GM12878 (cell line): ENCODE data around the gene HECTD4. TPM values are rescaled to one million over a fixed set of nuclear protein-coding genes. Genes with fewer than 3 reads are reported as not detected.

Experiments
- ATAC-seq: fragments of 200-7000 bp; cut with Tn5 transposase; 3 replicates; pipeline ENCODE4 v1.9.1; 2020; ENCODE audit warnings: mild to moderate bottlenecking, moderate library complexity
- BruUV-seq: library from RNA; stranded (reverse); fragments of 400-500 nt; replicated peaks from 2 replicates; lab custom pipeline; 2021; lab: Mats Ljungman, UMichigan
- CTCF ChIA-PET: fragments of 300-600 bp; sonication (Branson Sonifier 250); formaldehyde crosslinking; extraction: SDS; loops from one replicate; lab custom pipeline; 2021; ENCODE audit warnings: inconsistent platforms; lab: Yijun Ruan, JAX
- POLR2A ChIA-PET: fragments of 350-600 bp; formaldehyde crosslinking; extraction: SDS; loops from one replicate; lab custom pipeline; 2021; ENCODE audit warnings: inconsistent platforms; lab: Charles Lee
- RAD21 ChIA-PET: fragments of 300-600 bp; sonication (Branson Sonifier 250); formaldehyde crosslinking; loops from one replicate; lab custom pipeline; 2023; ENCODE audit warnings: antibody characterized with exemption; ENCODE audit not compliant: unreplicated experiment; lab: Charles Lee
- SMC1A ChIA-PET: fragments of 300-600 bp; sonication (Branson Sonifier 250); formaldehyde crosslinking; loops from one replicate; lab custom pipeline; 2023; ENCODE audit not compliant: unreplicated experiment, uncharacterized antibody; lab: Charles Lee
- DNase-seq: peaks from one replicate; pipeline ENCODE4 v3.0.0-alpha.2; 2011; ENCODE audit warnings: low read depth, low spot score
- FAIRE-seq: peaks from 3 replicates; lab custom pipeline; 2011; peaks lifted over from hg19 to GRCh38; lab: Jason Lieb, UNC
- H2AFZ ChIP-seq: 2 replicates; pipeline ENCODE4 v1.6.0; 2011; ENCODE audit warnings: low read depth, low read length, control low read depth; ENCODE audit not compliant: control insufficient read depth
- H3K27ac ChIP-seq: 2 replicates; pipeline ENCODE4 v1.5.1; 2011; ENCODE audit warnings: control low read depth; ENCODE audit not compliant: control insufficient read depth, insufficient read depth
- H3K27me3 ChIP-seq, 2 experiments: replicated peaks in 1 of 2; 2 replicates each; pipeline versions ENCODE4 v1.6.0 to v1.6.1; 2011; ENCODE audit warnings: low read length in 1 of 2; ENCODE audit not compliant: control insufficient read depth in 2 of 2, insufficient read depth in 2 of 2
- H3K36me3 ChIP-seq, 2 experiments: 2 replicates each; pipeline ENCODE4 v1.5.1; 2011; ENCODE audit warnings: low read length in 1 of 2; ENCODE audit not compliant: control insufficient read depth in 2 of 2, insufficient read depth in 2 of 2
- H3K4me1 ChIP-seq: 2 replicates; pipeline ENCODE4 v1.6.1; 2011; ENCODE audit warnings: mild to moderate bottlenecking, low read length, moderate library complexity, mixed read lengths; ENCODE audit not compliant: control insufficient read depth, insufficient read depth
- H3K4me2 ChIP-seq: 2 replicates; pipeline ENCODE4 v1.6.0; 2011; ENCODE audit warnings: control low read depth; ENCODE audit not compliant: control insufficient read depth, insufficient read depth
- H3K4me3 ChIP-seq: fragments of 200-600 bp; sonication (generic); 2 replicates; pipeline ENCODE4 v1.5.1; 2016
- H3K79me2 ChIP-seq: 2 replicates; pipeline ENCODE4 v1.6.0; 2011; ENCODE audit warnings: low read length; ENCODE audit not compliant: control insufficient read depth, insufficient read depth
- H3K9ac ChIP-seq: 2 replicates; pipeline ENCODE4 v1.8.0; 2011; ENCODE audit warnings: low read length, control low read depth, mixed read lengths; ENCODE audit not compliant: control insufficient read depth, insufficient read depth
- H3K9me3 ChIP-seq: replicated peaks from 3 replicates; pipeline ENCODE4 v1.5.1; 2011; ENCODE audit warnings: mild to moderate bottlenecking, low read length; ENCODE audit not compliant: control insufficient read depth, insufficient read depth
- H4K20me1 ChIP-seq: 2 replicates; pipeline ENCODE4 v1.6.0; 2011; ENCODE audit not compliant: control insufficient read depth, insufficient read depth
- PML ChIP-seq: IDR thresholded peaks from 2 replicates; pipeline ENCODE4 v1.6.1; 2012; ENCODE audit warnings: low read length, inconsistent platforms
- WGBS: methylation state at CpG from one replicate; pipeline ENCODE4 v1.1.6; 2016; ENCODE audit warnings: low lambda C conversion rate; ENCODE audit not compliant: insufficient replicate concordance, insufficient coverage; ENCODE audit errors: missing lambda C conversion rate; 5-methylcytosine and 5-hydroxymethylcytosine counted together
- in situ Hi-C: fragments of 300-500 bp; cut with MboI; formaldehyde crosslinking; loops from 9 replicates; pipeline ENCODE4 v1.14.3; 2018; ENCODE audit warnings: mixed read lengths
- intact Hi-C: fragments of 100-400 bp; cut with micrococcal nuclease; formaldehyde crosslinking; loops from one replicate; pipeline ENCODE4 v1.14.2; 2022; ENCODE audit not compliant: unreplicated experiment
- polyA plus RNA-seq, 11 experiments: library from polyadenylated mRNA; depleted of rRNA in 4 of 11; unstranded in 6 of 11; stranded (reverse) in 5 of 11; fragments of >200 nt; fragmentation: Nextera tagmentation in 4 of 11; fragmentation: Illumina TruSeq in 1 of 11; extraction: Ambion mirVana in 4 of 11; extraction: Trizol in 1 of 11; gene quantifications; 1 replicate in 1 of 11; 2 replicates in 10 of 11; pipeline versions ENCODE4 v1.2.1 to v1.2.3, GENCODE V29; 2011 to 2016; ENCODE audit warnings: inconsistent platforms in 2 of 11, missing spikeins in 2 of 11, low read depth in 1 of 11
- total RNA-seq, 4 experiments: library from RNA; depleted of rRNA in 3 of 4; stranded (reverse); fragments of >200 nt in 3 of 4; fragmentation: Illumina TruSeq in 1 of 4; extraction: Trizol in 1 of 4; gene quantifications; 2 replicates each; pipeline versions ENCODE4 v1.2.1 to v1.2.3, GENCODE V29; 2013 to 2021
- TF ChIP-seq, protein P1 (sequence below): IDR thresholded peaks from 2 replicates; pipeline ENCODE4 v1.6.1; 2012; ENCODE audit warnings: mild to moderate bottlenecking, low read depth, low read length
- TF ChIP-seq, protein P2 (sequence below): IDR thresholded peaks from 2 replicates; pipeline ENCODE4 v1.6.1; 2012; ENCODE audit warnings: low read depth, low read length, improper control_type of control experiment
- TF ChIP-seq, protein P3 (sequence below): fragments of 450-650 bp; formaldehyde crosslinking; IDR thresholded peaks from 2 replicates; pipeline ENCODE4 v1.4.0; 2022; ENCODE audit warnings: mild to moderate bottlenecking, moderate library complexity

The HECTD4 gene
- total and polyA plus RNA-seq, 10 of the 15 experiments (the other 5 are each of a cell fraction or from before 2014, with no cell fraction given) = 5.8 to 43.9 (median 17.9) TPM

DNA sequence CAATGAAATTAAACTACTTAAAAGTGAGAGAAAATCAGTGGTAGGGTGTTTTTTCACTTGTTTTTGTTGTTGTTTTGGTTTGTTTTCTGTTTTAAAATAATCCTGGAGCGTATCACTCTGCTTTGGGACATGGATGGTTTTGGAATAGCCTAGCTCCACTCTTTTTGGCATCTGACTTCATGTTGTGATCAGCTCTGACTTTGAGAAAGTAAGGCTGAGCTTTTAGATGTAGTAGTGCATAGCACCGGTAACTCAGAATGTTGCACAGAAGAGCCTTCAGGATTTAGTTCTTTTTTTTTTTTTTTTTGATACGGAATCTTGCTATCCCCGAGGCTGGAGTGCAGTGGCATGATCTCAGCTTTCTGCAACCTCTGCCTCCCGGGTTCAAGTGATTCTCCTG lies 248.8 kb downstream of the HECTD4 start:
- no TSS peak for BruUV-seq
- intact Hi-C loops (no loop called here), in situ Hi-C loops (no loop called here)
- ChIA-PET POLR2A (interaction anchor here (0.7 to 11.5 kb wide), 4 partner anchors 20 to 120 kb away, joined by 3 to 161 read pairs (median 6); partner anchors contain the start of genes ERP29 and NAA25), CTCF (interaction anchor here (0.7 to 2.3 kb wide), 4 partner anchors 27 to 254 kb away, joined by 4 to 15 read pairs (median 7); no protein-coding TSS in a partner anchor), RAD21 (interaction anchor here (0.7 to 5.0 kb wide), 5 partner anchors 26 to 191 kb away, joined by 3 to 59 read pairs (median 4); partner anchors contain the start of genes ERP29, NAA25 and TMEM116), SMC1A (interaction anchor here (0.7 to 5.2 kb wide), 14 partner anchors 9 to 253 kb away, joined by 3 to 72 read pairs (median 4); partner anchors contain the start of gene NAA25)
- H3K36me3 ChIP-seq = peaks cover 4 to 20% of the 10 kb centered on the region in 2 experiments
- TF ChIP-seq, protein P1, sequence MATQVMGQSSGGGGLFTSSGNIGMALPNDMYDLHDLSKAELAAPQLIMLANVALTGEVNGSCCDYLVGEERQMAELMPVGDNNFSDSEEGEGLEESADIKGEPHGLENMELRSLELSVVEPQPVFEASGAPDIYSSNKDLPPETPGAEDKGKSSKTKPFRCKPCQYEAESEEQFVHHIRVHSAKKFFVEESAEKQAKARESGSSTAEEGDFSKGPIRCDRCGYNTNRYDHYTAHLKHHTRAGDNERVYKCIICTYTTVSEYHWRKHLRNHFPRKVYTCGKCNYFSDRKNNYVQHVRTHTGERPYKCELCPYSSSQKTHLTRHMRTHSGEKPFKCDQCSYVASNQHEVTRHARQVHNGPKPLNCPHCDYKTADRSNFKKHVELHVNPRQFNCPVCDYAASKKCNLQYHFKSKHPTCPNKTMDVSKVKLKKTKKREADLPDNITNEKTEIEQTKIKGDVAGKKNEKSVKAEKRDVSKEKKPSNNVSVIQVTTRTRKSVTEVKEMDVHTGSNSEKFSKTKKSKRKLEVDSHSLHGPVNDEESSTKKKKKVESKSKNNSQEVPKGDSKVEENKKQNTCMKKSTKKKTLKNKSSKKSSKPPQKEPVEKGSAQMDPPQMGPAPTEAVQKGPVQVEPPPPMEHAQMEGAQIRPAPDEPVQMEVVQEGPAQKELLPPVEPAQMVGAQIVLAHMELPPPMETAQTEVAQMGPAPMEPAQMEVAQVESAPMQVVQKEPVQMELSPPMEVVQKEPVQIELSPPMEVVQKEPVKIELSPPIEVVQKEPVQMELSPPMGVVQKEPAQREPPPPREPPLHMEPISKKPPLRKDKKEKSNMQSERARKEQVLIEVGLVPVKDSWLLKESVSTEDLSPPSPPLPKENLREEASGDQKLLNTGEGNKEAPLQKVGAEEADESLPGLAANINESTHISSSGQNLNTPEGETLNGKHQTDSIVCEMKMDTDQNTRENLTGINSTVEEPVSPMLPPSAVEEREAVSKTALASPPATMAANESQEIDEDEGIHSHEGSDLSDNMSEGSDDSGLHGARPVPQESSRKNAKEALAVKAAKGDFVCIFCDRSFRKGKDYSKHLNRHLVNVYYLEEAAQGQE = no peak
- TF ChIP-seq, protein P2, sequence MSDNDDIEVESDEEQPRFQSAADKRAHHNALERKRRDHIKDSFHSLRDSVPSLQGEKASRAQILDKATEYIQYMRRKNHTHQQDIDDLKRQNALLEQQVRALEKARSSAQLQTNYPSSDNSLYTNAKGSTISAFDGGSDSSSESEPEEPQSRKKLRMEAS = no peak
- TF ChIP-seq, protein P3, sequence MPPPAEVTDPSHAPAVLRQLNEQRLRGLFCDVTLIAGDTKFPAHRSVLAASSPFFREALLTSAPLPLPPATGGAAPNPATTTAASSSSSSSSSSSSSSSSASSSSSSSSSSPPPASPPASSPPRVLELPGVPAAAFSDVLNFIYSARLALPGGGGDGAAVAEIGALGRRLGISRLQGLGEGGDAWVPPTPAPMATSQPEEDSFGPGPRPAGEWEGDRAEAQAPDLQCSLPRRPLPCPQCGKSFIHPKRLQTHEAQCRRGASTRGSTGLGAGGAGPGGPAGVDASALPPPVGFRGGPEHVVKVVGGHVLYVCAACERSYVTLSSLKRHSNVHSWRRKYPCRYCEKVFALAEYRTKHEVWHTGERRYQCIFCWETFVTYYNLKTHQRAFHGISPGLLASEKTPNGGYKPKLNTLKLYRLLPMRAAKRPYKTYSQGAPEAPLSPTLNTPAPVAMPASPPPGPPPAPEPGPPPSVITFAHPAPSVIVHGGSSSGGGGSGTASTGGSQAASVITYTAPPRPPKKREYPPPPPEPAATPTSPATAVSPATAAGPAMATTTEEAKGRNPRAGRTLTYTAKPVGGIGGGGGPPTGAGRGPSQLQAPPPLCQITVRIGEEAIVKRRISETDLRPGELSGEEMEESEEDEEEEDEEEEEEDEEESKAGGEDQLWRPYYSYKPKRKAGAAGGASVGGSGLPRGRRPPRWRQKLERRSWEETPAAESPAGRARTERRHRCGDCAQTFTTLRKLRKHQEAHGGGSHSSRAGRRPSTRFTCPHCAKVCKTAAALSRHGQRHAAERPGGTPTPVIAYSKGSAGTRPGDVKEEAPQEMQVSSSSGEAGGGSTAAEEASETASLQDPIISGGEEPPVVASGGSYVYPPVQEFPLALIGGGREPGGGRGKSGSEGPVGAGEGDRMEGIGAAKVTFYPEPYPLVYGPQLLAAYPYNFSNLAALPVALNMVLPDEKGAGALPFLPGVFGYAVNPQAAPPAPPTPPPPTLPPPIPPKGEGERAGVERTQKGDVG (CRISPR knock-in tag) = no peak
- TF ChIP-seq PML = no peak
- no peak overlapping the region for H3K9ac ChIP-seq
- H3K79me2 ChIP-seq = peaks cover 45% of the 10 kb centered on the region
- FAIRE-seq (no peak), ATAC-seq (no peak), DNase-seq (no peak)
- WGBS = 98% methylated on average over 5 of the region's 5 CpGs
- peak overlapping the region; percentile 4; the same call in 1 of the 2 replicates for H3K4me2 ChIP-seq
- H3K4me1 ChIP-seq = peaks cover 8% of the 10 kb centered on the region
- no peaks in the 10 kb centered on the region for H3K27me3 ChIP-seq
- H4K20me1 ChIP-seq = no peaks in the 10 kb centered on the region
- no peak overlapping the region for H3K4me3 ChIP-seq
- H2AFZ ChIP-seq = no peak overlapping the region
- no peak overlapping the region; the same call in 1 of the 2 replicates for H3K27ac ChIP-seq
- H3K9me3 ChIP-seq = no peaks in the 10 kb centered on the region
